HG03097 (cell line): ENCODE measurements around the gene IL18BP.

Experiments used
- ATAC-seq: cut with Tn5 transposase; IDR thresholded peaks from one replicate; pipeline ENCODE4 v1.9.1; 2021; ENCODE audit not compliant: unreplicated experiment, low FRiP score

Gene IL18BP

GRCh38 chr11:72010529-72011233 lies 12.0 kb downstream of the IL18BP start:
- ATAC-seq: no peak

- ATAC-seq: no peak
Observed at GRCh38 chr11:72012091-72012630, 13.5 kb downstream of the IL18BP start.

GRCh38 chr11:72012897-72013721 lies 14.4 kb downstream of the IL18BP start:
- no peak for ATAC-seq

GRCh38 chr11:72013765-72014711 lies 15.3 kb downstream of the IL18BP start:
- no peak for ATAC-seq

GRCh38 chr11:72014761-72015320 lies 16.1 kb downstream of the IL18BP start:
- no peak for ATAC-seq

GRCh38 chr11:72015511-72016061 lies 16.9 kb downstream of the IL18BP start:
- ATAC-seq: no peak

- ATAC-seq: no peak
Observed at GRCh38 chr11:72018171-72018570, 19.5 kb downstream of the IL18BP start.

- no peak for ATAC-seq
Observed at GRCh38 chr11:72023335-72023734, 24.6 kb downstream of the IL18BP start.

- ATAC-seq: no peak
Observed at GRCh38 chr11:72024069-72024754, 25.5 kb downstream of the IL18BP start.

GRCh38 chr11:72026090-72026489 lies 27.4 kb downstream of the IL18BP start:
- ATAC-seq: no peak

GRCh38 chr11:72030472-72031045 lies 31.9 kb downstream of the IL18BP start:
- no peak for ATAC-seq

- ATAC-seq: no peak
Observed at GRCh38 chr11:72036687-72037086, 38.0 kb downstream of the IL18BP start.

GRCh38 chr11:72037554-72038311 lies 39.0 kb downstream of the IL18BP start:
- ATAC-seq: no peak

- no peak for ATAC-seq
Observed at GRCh38 chr11:72038491-72038890, 39.8 kb downstream of the IL18BP start.

GRCh38 chr11:72039031-72039855 lies 40.5 kb downstream of the IL18BP start:
- ATAC-seq: no peak

GRCh38 chr11:72039856-72040401 lies 41.2 kb downstream of the IL18BP start:
- ATAC-seq: no peak
